Glutamatergic neuron (in vitro differentiated cells): ENCODE results near the gene MAST2. TPM values are rescaled to one million over a fixed set of nuclear protein-coding genes. Genes with fewer than 3 reads are reported as not detected.
"Not testable (repeated sequence)": the region's sequence is repeated elsewhere in the genome, so short reads cannot be mapped to it uniquely, and the experiment has no call there.

Experiments used
- DNase-seq: peaks from one replicate; pipeline ENCODE4 v3.0.0; 2022
- H3K27ac Mint-ChIP-seq: one replicate; pipeline ENCODE4 v1.8.0; 2020; ENCODE audit warnings: mild to moderate bottlenecking, mixed read lengths, inconsistent platforms; ENCODE audit not compliant: unreplicated experiment
- H3K27me3 Mint-ChIP-seq: one replicate; pipeline ENCODE4 v1.8.0; 2020; ENCODE audit warnings: mild to moderate bottlenecking, moderate library complexity, mixed read lengths, inconsistent platforms; ENCODE audit not compliant: unreplicated experiment
- H3K36me3 Mint-ChIP-seq: one replicate; pipeline ENCODE4 v1.8.0; 2020; ENCODE audit warnings: mild to moderate bottlenecking, mixed read lengths, inconsistent platforms; ENCODE audit not compliant: unreplicated experiment
- H3K4me1 Mint-ChIP-seq: one replicate; pipeline ENCODE4 v1.8.0; 2020; ENCODE audit warnings: mild to moderate bottlenecking, low read depth, mixed read lengths, inconsistent platforms; ENCODE audit not compliant: unreplicated experiment
- H3K4me3 Mint-ChIP-seq: one replicate; pipeline ENCODE4 v1.8.0; 2020; ENCODE audit warnings: mild to moderate bottlenecking, mixed read lengths, inconsistent platforms; ENCODE audit not compliant: unreplicated experiment
- H3K9me3 Mint-ChIP-seq: one replicate; pipeline ENCODE4 v1.8.0; 2020; ENCODE audit warnings: mild to moderate bottlenecking, moderate library complexity, mixed read lengths, inconsistent platforms; ENCODE audit not compliant: unreplicated experiment
- total RNA-seq: library from RNA; stranded (reverse); fragmentation: NEBNext Ultra II Directional; extraction: Animal tissue kit (Norgen Biotek cat#: 25700); gene quantifications from one replicate; pipeline ENCODE4 v1.2.1, GENCODE V29; 2021; ENCODE audit not compliant: unreplicated experiment
- TF ChIP-seq, protein P1 (sequence below): fragments of 200-600 bp; sonication (generic); IDR thresholded peaks from one replicate; pipeline ENCODE4 v1.5.0; 2021; ENCODE audit not compliant: partially characterized antibody, unreplicated experiment

The MAST2 gene
- total RNA-seq, 1 donor from 2014 or later = 95.1 TPM

- Mint-ChIP-seq H3K4me1 (peaks cover 9% of the 10 kb centered on the region), H3K9me3 (peaks cover 2% of the 10 kb centered on the region), H3K27me3 (peaks cover 2% of the 10 kb centered on the region), H3K27ac (no peak overlapping the region), H3K4me3 (no peak overlapping the region), H3K36me3 (no peaks in the 10 kb centered on the region)
- TF ChIP-seq, protein P1, sequence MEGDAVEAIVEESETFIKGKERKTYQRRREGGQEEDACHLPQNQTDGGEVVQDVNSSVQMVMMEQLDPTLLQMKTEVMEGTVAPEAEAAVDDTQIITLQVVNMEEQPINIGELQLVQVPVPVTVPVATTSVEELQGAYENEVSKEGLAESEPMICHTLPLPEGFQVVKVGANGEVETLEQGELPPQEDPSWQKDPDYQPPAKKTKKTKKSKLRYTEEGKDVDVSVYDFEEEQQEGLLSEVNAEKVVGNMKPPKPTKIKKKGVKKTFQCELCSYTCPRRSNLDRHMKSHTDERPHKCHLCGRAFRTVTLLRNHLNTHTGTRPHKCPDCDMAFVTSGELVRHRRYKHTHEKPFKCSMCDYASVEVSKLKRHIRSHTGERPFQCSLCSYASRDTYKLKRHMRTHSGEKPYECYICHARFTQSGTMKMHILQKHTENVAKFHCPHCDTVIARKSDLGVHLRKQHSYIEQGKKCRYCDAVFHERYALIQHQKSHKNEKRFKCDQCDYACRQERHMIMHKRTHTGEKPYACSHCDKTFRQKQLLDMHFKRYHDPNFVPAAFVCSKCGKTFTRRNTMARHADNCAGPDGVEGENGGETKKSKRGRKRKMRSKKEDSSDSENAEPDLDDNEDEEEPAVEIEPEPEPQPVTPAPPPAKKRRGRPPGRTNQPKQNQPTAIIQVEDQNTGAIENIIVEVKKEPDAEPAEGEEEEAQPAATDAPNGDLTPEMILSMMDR = no peak
- no peak for DNase-seq
These were observed 154.3 kb downstream of the MAST2 start for GRCh38 chr1:45957684-45958083.

DNA sequence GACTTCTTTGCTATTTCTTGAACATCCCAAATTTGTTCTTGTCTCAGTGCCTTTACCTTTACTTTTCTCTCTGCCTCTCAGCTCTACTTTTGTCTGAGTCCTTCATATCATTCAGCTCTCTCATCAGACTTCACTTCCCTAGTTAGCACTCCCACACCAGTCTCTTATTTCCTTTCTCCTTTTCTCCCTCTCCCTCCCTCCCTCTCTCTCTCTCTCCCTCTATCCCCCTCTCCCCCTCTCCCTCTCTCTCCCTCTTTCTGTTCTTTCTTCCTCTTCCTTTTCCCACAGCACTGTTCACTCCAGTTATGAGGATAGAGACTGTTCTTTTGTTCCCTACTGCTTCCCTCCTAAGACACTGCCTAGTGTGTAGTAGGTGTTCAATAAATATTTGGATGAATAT is 154.9 kb downstream of the MAST2 start:
- Mint-ChIP-seq H3K27me3 (peaks cover 2% of the 10 kb centered on the region), H3K9me3 (peaks cover 2% of the 10 kb centered on the region), H3K36me3 (no peaks in the 10 kb centered on the region), H3K4me3 (no peak overlapping the region), H3K27ac (no peak overlapping the region), H3K4me1 (peaks cover 9% of the 10 kb centered on the region)
- TF ChIP-seq, protein P1 = no peak
- no peak for DNase-seq

GRCh38 chr1:45960930-45961715 is 157.7 kb downstream of the MAST2 start:
- peaks cover 5% of the 10 kb centered on the region for H3K27me3 Mint-ChIP-seq
- H3K36me3 Mint-ChIP-seq = no peaks in the 10 kb centered on the region
- TF ChIP-seq, protein P1 = no peak
- H3K27ac Mint-ChIP-seq = no peak overlapping the region
- H3K4me1 Mint-ChIP-seq = no peaks in the 10 kb centered on the region
- no peak overlapping the region for H3K4me3 Mint-ChIP-seq
- H3K9me3 Mint-ChIP-seq = peaks cover 3% of the 10 kb centered on the region
- no peak for DNase-seq

GRCh38 chr1:45961936-45962335 is 158.5 kb downstream of the MAST2 start:
- H3K4me3 Mint-ChIP-seq, H3K27ac Mint-ChIP-seq, H3K9me3 Mint-ChIP-seq, H3K27me3 Mint-ChIP-seq, DNase-seq, H3K4me1 Mint-ChIP-seq, H3K36me3 Mint-ChIP-seq: not testable (repeated sequence)

GRCh38 chr1:45968941-45969666 is 165.7 kb downstream of the MAST2 start:
- TF ChIP-seq, protein P1 = no peak
- DNase-seq = no peak
- Mint-ChIP-seq H3K9me3 (peaks cover 2% of the 10 kb centered on the region), H3K36me3 (no peaks in the 10 kb centered on the region), H3K27ac (no peak overlapping the region), H3K4me1 (no peaks in the 10 kb centered on the region), H3K27me3 (peaks cover 3% of the 10 kb centered on the region), H3K4me3 (no peak overlapping the region)
